SK-N-SH (cell line): ENCODE measurements around the gene TNFRSF1A. TPM values are rescaled to one million over a fixed set of nuclear protein-coding genes. Genes with fewer than 3 reads are reported as not detected.

Experiments used
- CTCF ChIA-PET: fragments of 300-600, 350-600 bp; formaldehyde crosslinking; extraction: SDS; loops from one replicate; lab custom pipeline; 2021; lab: Yijun Ruan, JAX
- POLR2A ChIA-PET: fragments of 350-600 bp; sonication (Branson Sonifier 250); formaldehyde crosslinking; extraction: SDS; loops from one replicate; lab custom pipeline; 2020; ENCODE audit warnings: antibody characterized with exemption, inconsistent platforms; lab: Yijun Ruan, JAX
- DNase-seq: peaks from one replicate; pipeline ENCODE4 v3.0.0; 2012
- H2AFZ ChIP-seq: fragments of 200-600 bp; sonication (generic); 2 replicates; pipeline ENCODE4 v1.8.1; 2016; ENCODE audit warnings: antibody characterized with exemption, mild to moderate bottlenecking, low read depth
- H3F3A ChIP-seq: fragments of 200-600 bp; sonication (generic); replicated peaks from 2 replicates; pipeline ENCODE3; 2016; ENCODE audit warnings: antibody characterized with exemption, mild to moderate bottlenecking; ENCODE audit not compliant: insufficient read depth
- H3K27ac ChIP-seq, 2 experiments: fragments of 200-500 bp in 1 of 2; fragments of 200-600 bp in 1 of 2; sonication (Bioruptor generic) in 1 of 2; sonication (generic), shearing (Covaris generic) in 1 of 2; 2 replicates each; pipeline versions ENCODE4 v1.5.1 to v1.6.1; 2014 to 2016; ENCODE audit warnings: low read depth in 2 of 2, inconsistent platforms in 1 of 2, low read length in 1 of 2, mild to moderate bottlenecking in 1 of 2, mixed read lengths in 1 of 2
- H3K27me3 ChIP-seq: fragments of 200-600 bp; sonication (generic), shearing (Covaris generic); 2 replicates; pipeline ENCODE4 v1.6.1; 2016; ENCODE audit warnings: mixed run types; ENCODE audit not compliant: insufficient read depth
- H3K36me3 ChIP-seq, 2 experiments: fragments of 200-500 bp in 1 of 2; fragments of 200-600 bp in 1 of 2; sonication (Bioruptor generic) in 1 of 2; sonication (generic) in 1 of 2; replicated peaks in 1 of 2; 2 replicates each; pipeline versions ENCODE3 to v1.5.1; 2014 to 2016; ENCODE audit warnings: low read length in 1 of 2, mild to moderate bottlenecking in 1 of 2; ENCODE audit not compliant: insufficient read depth in 2 of 2, control insufficient read depth in 1 of 2
- H3K4me1 ChIP-seq, 2 experiments: fragments of 200-500 bp in 1 of 2; fragments of 200-600 bp in 1 of 2; sonication (Bioruptor generic) in 1 of 2; sonication (generic), shearing (Covaris generic) in 1 of 2; 2 replicates each; pipeline versions ENCODE4 v1.5.1 to v1.6.1; 2014 to 2016; ENCODE audit warnings: low read depth in 1 of 2, low read length in 1 of 2, mixed run types in 1 of 2; ENCODE audit not compliant: insufficient read depth in 2 of 2, control insufficient read depth in 1 of 2
- H3K4me2 ChIP-seq: fragments of 200-600 bp; sonication (generic), shearing (Covaris generic); 2 replicates; pipeline ENCODE4 v1.6.1; 2017; ENCODE audit warnings: mixed run types
- H3K4me3 ChIP-seq, 2 experiments: fragments of 200-500 bp in 1 of 2; fragments of 200-600 bp in 1 of 2; sonication (Bioruptor generic) in 1 of 2; sonication (generic), shearing (Covaris generic) in 1 of 2; 2 replicates each; pipeline versions ENCODE4 v1.5.1 to v1.8.1; 2014 to 2016; ENCODE audit warnings: low read depth in 2 of 2, inconsistent platforms in 1 of 2, low read length in 1 of 2, mild to moderate bottlenecking in 1 of 2, mixed read lengths in 1 of 2, moderate library complexity in 1 of 2
- H3K79me2 ChIP-seq: fragments of 200-600 bp; sonication (generic); 2 replicates; pipeline ENCODE4 v1.8.1; 2017; ENCODE audit warnings: mild to moderate bottlenecking; ENCODE audit not compliant: insufficient read depth
- H3K9ac ChIP-seq: fragments of 200-600 bp; sonication (generic); 2 replicates; pipeline ENCODE4 v1.6.1; 2017; ENCODE audit warnings: mixed run types
- H3K9me2 ChIP-seq: fragments of 200-600 bp; sonication (generic); 2 replicates; pipeline ENCODE4 v1.6.1; 2017; ENCODE audit warnings: mixed run types
- H3K9me3 ChIP-seq: fragments of 200-600 bp; sonication (generic); 2 replicates; pipeline ENCODE4 v1.6.1; 2017; ENCODE audit warnings: mixed run types, mild to moderate bottlenecking, moderate library complexity
- H4K20me1 ChIP-seq: fragments of 200-600 bp; sonication (generic); 2 replicates; pipeline ENCODE4 v1.6.1; 2017; ENCODE audit warnings: mild to moderate bottlenecking, mixed run types; ENCODE audit not compliant: insufficient read depth
- CHD2 ChIP-seq: fragments of 150-350 bp; IDR thresholded peaks from 2 replicates; pipeline ENCODE4 v1.6.1; 2018; ENCODE audit warnings: low read length; ENCODE audit not compliant: partially characterized antibody
- CTCF ChIP-seq: fragments of 200-600 bp; sonication (generic); IDR thresholded peaks from 2 replicates; pipeline ENCODE4 v1.6.1; 2017; ENCODE audit warnings: antibody characterized with exemption, mild to moderate bottlenecking, moderate library complexity
- ELF1 ChIP-seq: IDR thresholded peaks from 2 replicates; pipeline ENCODE4 v1.4.0; 2012
- EZH2phosphoT487 ChIP-seq: fragments of 200-600 bp; sonication (generic); IDR thresholded peaks from 2 replicates; pipeline ENCODE4 v1.6.1; 2017; ENCODE audit warnings: low read depth, mixed run types, mild to moderate bottlenecking, antibody characterized with exemption, moderate library complexity, borderline replicate concordance
- FOXJ3 ChIP-seq: sonication (generic); formaldehyde crosslinking; IDR thresholded peaks from 2 replicates; pipeline ENCODE4 v1.5.1; 2020; ENCODE audit warnings: mild to moderate bottlenecking, missing genetic modification reagents
- FOXM1 ChIP-seq: IDR thresholded peaks from 2 replicates; pipeline ENCODE4 v1.4.0; 2012; ENCODE audit warnings: low read depth, mild to moderate bottlenecking
- IRF3 ChIP-seq: fragments of 150-350 bp; IDR thresholded peaks from 2 replicates; pipeline ENCODE4 v1.6.1; 2016; ENCODE audit warnings: mild to moderate bottlenecking, low read depth, low read length
- MAX ChIP-seq: IDR thresholded peaks from 2 replicates; pipeline ENCODE4 v1.4.0; 2012; ENCODE audit warnings: low read depth
- PBX3 ChIP-seq: IDR thresholded peaks from 2 replicates; pipeline ENCODE4; 2012
- RAD21 ChIP-seq: IDR thresholded peaks from 2 replicates; pipeline ENCODE4 v1.6.1; 2012; ENCODE audit warnings: mild to moderate bottlenecking, low read length
- RCOR1 ChIP-seq: fragments of 150-350 bp; IDR thresholded peaks from 2 replicates; pipeline ENCODE4 v1.6.1; 2017; ENCODE audit warnings: antibody characterized with exemption, low read length
- RXRA ChIP-seq: IDR thresholded peaks from 2 replicates; pipeline ENCODE4 v1.4.0; 2012; ENCODE audit warnings: low read depth, mild to moderate bottlenecking, borderline replicate concordance
- USF1 ChIP-seq: IDR thresholded peaks from 2 replicates; pipeline ENCODE4 v1.4.0; 2012; ENCODE audit warnings: low read depth, borderline replicate concordance
- USF2 ChIP-seq: fragments of 150-350 bp; IDR thresholded peaks from 2 replicates; pipeline ENCODE4 v1.6.1; 2017; ENCODE audit warnings: antibody characterized with exemption, low read length, low read depth, borderline replicate concordance
- ZBTB33 ChIP-seq: IDR thresholded peaks from 2 replicates; pipeline ENCODE4 v1.4.0; 2012; ENCODE audit warnings: low read depth, borderline replicate concordance
- WGBS: methylation state at CpG from one replicate; pipeline ENCODE4 v1.1.6; 2017; ENCODE audit warnings: low lambda C conversion rate; 5-methylcytosine and 5-hydroxymethylcytosine counted together
- polyA plus RNA-seq, 3 experiments: library from polyadenylated mRNA; depleted of rRNA; stranded (reverse); fragments of >200 nt; gene quantifications; 2 replicates each; pipeline ENCODE4 v1.2.3, GENCODE V29; 2012

TNFRSF1A gene
- polyA plus RNA-seq, 1 of the 3 experiments (the other 2 are of a cell fraction): 92.9 TPM

GRCh38 chr12:6364044-6364374, 22.1 kb upstream of the TNFRSF1A start:
- Histone ChIP-seq H3K9me2 (no peaks in the 10 kb centered on the region), H3K9ac (no peak overlapping the region)
- no peak for TF ChIP-seq MAX
- TF ChIP-seq ELF1: no peak
- TF ChIP-seq CHD2: no peak
- TF ChIP-seq RCOR1: no peak
- no peak for TF ChIP-seq USF2
- no peak for TF ChIP-seq RXRA
- no peak for TF ChIP-seq RAD21
- no peak for TF ChIP-seq ZBTB33
- TF ChIP-seq FOXM1: no peak
- TF ChIP-seq EZH2phosphoT487: no peak
- TF ChIP-seq FOXJ3 (CRISPR knock-in tag): no peak
- no peak for TF ChIP-seq CTCF
- no peak for TF ChIP-seq PBX3
- TF ChIP-seq USF1: no peak
- TF ChIP-seq IRF3: no peak
- TF ChIP-seq, all 33 proteins: peak for 0
- no peak overlapping the region for H2AFZ ChIP-seq
- no peaks in the 10 kb centered on the region for H3K79me2 ChIP-seq
- H4K20me1 ChIP-seq: no peaks in the 10 kb centered on the region
- no peaks in the 10 kb centered on the region for H3K9me3 ChIP-seq
- no peak overlapping the region for H3K4me2 ChIP-seq
- H3K4me3 ChIP-seq: no peak overlapping the region
- no peaks in the 10 kb centered on the region for H3K36me3 ChIP-seq
- POLR2A ChIA-PET: no interaction called here
- H3F3A ChIP-seq: peaks cover 9% of the 10 kb centered on the region
- peaks cover 0 to 7% of the 10 kb centered on the region in 2 experiments; a peak in 1 of 4 replicates for H3K4me1 ChIP-seq
- DNase-seq: no peak
- H3K27me3 ChIP-seq: no peaks in the 10 kb centered on the region
- H3K27ac ChIP-seq: no peak overlapping the region
- WGBS: 72% methylated on average over 15 of the region's 15 CpGs
- CTCF ChIA-PET: no interaction called here
